Activated naive CD4-positive, alpha-beta T cell treated with anti-CD3 and anti-CD28 coated beads, Interleukin-2, amount 50 U/mL, for 16 hours (primary cell): Measurements from ENCODE around the gene SLC17A9.
"Not testable (repeated sequence)": the region's sequence is repeated elsewhere in the genome, so short reads cannot be mapped to it uniquely, and the experiment has no call there.

ENCODE experiments used
- DNase-seq: peaks from one replicate; pipeline ENCODE4 v3.0.0-alpha.2; 2020

The SLC17A9 gene

DNA sequence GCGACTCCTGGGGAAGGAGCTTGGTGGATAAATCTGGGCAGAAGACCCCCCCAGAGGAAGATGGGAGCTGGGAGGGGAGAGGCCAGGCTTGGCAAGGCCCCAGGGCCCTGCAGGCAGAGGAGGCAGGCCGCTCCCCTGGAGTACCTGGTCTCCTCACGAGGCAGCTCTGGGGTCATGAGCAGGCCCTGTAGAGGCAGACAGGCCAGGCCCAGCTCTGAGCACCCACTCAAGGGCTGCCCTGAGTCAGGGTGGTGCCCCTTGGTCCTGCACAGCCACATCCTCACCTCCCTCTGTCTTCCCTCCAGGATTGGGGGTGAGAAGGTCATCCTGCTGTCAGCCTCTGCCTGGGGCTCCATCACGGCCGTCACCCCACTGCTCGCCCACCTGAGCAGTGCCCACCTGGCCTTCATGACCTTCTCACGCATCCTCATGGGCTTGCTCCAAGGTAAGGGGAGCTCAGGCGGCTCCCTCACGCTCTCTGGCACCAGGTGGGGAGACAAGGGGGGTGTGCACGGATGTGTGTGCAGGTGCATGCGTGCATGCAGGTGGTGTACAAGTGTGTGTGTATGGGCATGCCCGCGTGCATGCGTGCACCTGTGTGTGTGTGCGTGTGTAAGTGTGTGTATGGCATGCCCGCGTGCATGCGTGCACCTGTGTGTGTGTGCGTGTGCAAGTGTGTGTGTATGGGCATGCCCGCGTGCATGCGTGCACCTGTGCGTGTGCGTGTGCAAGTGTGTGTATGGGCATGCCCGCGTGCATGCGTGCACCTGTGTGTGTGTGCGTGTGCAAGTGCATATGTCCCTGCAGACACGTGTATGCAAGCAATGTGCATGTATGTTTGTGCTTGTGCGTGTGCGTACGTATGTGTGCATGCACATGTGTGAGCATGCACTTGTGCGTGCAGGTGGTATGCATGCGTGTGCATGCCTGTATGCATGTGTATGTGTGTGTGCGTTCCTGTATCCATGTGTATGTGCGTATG lies 4.9 kb downstream of the SLC17A9 start:
- no peak for DNase-seq

DNA sequence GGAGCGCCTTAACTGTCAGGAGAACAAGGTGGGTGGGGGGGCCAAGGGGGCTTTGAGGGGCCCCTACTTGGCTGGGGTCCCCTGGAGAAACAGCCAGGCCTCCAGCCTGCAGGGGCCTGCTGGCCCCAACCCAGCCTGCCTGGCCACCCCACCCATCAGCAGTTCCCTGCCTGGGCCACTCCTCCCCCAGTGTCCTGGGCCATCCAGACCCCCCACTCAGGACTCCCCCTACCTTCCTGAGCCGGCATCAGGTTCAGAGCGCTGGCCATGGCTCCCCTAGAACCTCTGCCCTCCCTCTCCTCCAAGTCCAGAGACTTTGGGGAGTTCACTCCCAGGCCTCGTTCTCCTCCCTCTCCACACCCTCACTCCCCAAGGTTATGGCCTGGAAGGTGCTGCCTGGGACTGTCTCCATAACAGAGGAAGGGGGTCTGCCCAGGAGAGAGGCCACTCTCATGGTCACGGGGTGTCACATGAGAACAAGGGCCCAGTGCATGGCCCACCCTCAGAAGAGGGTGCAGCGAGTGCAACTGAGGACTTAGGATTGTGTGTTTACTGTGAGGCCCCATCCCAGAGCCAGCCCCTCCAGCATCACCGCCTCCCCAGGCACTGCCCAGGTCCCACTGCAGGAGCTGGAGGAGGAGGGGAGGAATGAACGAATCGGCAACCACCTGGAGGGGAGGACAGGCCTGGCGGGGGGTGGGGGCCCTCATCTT lies 6.0 kb downstream of the SLC17A9 start:
- DNase-seq, result no peak

DNA sequence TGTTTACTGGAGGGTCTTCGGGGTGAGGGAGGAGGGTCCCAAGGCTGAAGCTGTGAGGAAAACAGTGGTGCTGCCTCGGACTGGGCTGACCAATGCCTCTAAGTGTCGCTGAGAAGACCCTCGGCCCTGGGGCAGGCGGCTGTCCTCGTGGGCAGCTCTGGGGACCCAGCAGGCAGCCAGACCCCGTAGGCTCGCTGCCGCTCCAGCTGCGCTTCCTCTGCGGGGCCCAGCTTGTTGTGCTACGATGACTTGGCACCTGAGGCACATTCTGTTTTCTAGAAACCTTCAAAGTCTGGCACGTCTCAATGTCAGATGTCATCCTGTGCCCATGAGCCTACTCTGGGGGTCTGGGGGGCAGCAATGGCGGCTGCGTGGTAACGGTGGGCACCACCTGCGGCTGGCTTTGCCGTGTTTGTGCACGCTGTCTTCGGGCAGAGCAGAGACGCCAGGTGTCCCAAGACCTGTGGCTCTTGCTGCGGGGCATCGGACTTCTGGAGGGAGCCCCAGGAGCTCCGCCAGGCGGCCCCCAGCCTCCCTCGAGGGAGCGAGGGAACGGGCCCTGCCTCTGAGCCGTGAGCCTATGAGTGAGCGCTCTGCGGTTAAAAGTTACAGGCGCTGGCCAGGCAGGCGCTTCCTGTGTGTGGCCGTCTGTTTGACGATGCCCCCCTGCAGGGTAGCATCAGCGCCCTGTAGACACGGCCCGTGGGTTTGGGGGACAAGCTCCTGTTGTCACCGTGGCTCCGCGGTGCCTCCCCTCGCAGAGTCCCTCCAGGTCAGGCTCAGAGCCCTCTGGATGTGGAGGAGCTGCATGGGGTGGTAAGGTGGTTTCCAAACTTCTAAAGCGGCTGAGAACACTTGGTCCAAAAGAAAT lies 6.8 kb downstream of the SLC17A9 start:
- DNase-seq, result no peak

DNA sequence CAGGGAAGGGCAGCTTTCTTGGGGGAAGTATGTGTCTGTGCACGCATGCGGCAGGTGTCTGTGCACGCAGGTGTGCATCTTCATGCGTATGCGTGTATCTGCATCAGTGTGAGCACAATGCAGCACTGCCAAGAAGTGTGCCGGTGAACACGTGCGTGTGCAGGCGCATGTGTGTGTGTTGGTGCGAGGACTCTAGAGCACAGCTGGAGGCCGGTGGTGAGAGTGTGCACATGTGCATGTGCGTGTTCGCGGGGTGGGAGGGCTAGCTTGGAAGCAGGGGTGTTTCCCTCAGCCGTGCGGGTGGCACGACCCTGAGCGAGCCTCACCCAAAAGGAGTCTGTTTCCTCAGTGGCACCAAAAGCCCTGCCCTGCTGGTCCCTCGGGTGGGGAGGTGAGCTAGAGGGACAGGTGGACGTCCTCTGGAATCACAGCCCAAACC lies 7.5 kb downstream of the SLC17A9 start:
- no peak for DNase-seq

DNA sequence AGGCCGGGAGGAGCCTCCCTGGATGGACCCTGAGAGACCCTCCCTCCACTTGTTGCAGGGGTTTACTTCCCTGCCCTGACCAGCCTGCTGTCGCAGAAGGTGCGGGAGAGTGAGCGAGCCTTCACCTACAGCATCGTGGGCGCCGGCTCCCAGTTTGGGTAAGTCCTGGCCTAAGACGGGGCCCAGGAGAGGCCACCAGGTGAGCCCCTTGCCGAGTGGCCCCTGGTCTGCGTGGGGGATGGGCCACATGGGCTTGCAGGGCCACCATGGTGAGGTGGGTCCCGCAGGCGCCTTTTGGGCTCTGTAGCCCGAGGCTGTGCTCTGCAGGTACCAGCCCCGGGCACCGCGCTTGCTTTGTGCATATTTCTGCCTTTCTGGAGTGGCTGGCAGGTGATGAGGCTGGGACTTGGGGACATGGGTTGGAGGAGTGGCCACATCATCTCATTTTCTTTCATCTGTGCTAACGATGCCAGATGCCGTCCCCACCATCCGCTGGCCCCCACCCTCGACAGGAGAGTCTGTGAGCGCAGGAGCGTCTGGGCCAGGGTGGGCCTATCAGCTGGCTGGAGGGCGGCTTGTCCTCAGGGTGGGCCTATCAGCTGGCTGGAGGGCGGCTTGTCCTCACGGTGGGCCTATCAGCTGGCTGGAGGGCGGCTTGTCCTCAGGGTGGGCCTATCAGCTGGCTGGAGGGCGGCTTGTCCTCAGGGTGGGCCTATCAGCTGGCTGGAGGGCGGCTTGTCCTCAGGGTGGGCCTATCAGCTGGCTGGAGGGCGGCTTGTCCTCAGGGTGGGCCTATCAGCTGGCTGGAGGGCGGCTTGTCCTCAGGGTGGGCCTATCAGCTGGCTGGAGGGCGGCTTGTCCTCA lies 8.2 kb downstream of the SLC17A9 start:
- not testable (repeated sequence) for DNase-seq

DNA sequence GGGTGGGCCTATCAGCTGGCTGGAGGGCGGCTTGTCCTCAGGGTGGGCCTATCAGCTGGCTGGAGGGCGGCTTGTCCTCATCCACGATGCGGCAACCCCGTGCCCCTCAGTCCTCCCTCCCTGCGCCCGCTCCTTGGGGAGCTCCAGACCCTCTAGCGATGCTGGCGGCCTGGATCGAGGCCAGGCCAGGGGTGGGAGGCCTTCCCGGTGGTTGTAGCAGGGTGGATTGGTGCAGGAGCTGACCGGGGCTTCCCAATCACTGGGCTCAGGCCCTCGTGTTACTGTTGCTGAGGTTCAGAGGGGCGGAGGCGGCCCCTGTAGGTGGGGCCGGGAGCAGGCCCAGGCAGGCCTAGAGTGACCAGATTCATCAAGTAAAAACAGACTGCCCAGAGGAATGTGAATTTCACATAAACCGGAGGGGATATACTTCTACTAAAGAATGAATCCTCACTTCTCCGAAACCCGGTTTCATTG lies 8.8 kb downstream of the SLC17A9 start:
- no peak for DNase-seq

DNA sequence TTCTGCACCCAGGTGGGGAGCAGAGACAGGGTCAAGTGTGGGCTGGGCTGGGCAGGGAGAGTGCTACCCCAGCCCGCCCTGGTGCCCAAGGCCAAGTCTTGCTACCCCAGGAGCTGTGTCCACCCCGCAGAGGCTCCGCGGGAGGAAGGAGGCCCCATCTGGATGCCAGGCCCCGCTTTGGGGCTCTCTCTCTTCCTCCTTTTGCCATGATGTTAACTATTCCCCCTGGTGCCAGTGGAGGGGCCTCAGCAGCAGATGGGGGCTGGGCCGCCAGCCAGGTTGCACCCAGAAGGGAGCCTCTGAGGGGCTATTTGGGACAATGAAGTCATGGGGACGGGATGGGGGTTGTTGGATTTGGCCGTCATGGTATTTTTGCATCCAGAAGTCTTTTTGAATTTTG lies 9.3 kb downstream of the SLC17A9 start:
- no peak for DNase-seq

DNA sequence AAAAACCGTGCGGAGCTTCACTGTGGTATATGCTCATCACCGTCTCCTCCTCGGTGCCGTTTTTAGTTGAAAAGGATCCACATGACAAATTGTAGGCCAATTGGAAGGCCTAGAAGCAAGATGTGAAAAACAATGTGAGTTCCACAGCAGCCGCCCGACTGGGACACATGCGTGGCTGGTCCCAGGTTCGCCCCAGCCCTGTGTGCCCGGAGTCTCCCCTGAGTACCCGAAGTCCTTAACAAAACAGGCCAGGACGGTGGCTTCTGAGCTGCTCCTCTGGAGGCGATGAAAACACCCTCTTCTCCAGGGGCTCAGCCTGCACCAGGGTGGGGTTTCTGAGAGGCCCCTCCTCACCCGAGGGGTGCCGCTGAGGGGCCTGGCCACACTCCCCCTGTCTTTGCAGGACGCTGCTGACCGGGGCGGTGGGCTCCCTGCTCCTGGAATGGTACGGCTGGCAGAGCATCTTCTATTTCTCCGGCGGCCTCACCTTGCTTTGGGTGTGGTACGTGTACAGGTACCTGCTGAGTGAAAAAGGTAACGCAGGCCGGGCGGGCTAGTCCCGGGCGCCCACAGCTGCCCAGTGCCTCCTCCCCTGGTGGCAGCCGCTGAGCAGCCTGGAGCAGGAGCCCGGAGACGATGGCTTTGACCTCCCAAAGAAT lies 9.8 kb downstream of the SLC17A9 start:
- no peak for DNase-seq

DNA sequence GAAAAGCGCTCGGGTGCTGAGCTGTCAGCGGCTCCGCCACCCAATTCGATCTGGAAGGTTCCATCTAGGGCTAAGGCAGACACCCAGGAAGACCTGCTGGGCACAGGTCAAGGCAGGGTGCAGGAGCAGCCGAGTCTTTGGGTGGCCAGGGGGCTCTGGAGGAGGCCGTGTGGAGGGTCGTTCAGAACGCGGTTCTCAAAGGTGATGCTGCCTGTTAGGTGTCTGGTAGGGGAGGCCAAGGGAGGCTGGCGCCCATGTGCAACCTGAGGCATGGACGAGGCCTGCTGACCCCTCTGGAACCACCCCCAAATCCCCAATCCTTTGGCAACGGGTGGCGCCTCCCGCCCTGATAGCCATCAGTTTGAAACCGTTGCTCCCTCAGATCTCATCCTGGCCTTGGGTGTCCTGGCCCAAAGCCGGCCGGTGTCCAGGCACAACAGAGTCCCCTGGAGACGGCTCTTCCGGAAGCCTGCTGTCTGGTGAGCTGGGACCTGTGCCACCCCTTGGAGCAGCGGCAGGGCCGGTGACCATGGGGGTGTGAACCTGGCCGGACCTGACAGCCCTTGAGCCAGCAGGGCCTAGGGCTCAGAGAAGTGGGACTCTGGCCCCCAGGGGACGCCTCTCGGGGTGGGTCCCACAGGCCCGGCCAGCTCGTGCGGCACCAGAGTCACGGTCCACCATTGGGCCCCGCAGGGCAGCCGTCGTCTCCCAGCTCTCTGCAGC lies 10.5 kb downstream of the SLC17A9 start:
- DNase-seq, result no peak

DNA sequence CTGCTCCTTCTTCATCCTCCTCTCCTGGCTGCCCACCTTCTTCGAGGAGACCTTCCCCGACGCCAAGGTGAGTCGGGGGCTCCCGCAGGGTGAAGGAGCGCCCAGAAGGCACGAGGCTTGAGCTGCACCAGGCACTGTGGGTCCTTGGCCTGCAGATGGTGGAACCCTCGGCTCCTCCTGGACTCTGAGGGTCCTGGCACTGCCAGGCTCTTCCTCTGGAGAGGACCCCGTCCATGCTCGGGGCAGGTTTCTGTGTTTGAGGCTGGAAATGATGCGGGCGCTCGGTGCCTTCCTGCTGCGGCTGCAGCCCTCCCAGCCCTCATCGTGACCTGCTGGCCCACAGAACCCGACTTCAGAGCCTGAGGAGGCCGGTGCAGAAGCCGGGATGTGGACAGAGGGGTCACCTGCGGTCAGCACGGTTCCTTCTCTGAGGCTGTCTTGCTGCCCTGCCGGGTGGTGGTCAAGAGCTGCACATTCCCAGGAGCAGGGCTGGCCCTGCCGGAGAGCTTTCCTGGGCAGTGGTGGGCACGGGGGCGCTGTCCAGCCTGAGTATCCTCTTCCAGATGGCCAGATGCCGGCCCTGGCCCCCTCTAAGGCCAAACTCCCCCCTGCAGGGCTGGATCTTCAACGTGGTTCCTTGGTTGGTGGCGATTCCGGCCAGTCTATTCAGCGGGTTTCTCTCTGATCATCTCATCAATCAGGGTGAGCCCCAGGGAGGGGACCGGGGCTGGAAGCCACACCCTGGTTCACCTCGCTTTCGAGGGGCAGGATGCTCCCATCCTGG lies 11.3 kb downstream of the SLC17A9 start:
- no peak for DNase-seq

DNA sequence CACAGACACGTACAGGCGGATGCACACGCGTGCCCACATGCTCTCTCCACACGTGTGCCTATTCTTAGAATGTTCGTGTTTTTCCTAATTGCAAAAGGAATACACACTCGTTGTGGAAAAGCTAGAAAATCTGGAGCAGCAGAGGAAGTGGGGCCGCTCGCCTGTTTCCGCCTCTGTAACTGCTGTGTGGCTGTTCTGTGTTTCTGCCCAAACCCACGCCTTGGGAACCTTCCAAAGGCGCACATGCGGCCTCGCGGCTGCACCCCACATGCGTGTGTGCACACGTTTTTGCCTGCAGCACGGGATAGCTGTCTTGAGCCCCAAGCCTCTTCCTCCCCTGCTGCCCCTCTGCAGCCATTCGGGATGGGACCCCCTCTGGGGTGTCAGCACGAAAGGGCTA lies 12.2 kb downstream of the SLC17A9 start:
- no peak for DNase-seq

DNA sequence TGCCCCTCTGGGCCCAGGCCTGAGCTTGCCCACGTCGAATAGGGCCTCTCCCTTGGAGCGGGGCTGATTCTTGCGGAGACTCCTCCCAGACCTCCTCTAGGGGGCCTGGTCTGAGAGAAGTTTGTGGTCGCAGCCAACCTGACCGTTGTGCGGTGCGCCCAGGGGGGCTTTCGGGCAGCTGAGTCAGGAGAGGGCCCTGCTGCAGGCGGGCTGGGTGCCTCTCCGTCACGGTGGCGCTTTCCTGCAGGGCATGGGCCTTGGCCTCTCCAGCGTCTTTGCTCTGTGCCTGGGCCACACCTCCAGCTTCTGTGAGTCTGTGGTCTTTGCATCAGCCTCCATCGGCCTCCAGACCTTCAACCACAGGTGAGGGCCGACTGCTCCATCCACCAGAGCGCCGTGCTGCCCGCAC lies 12.9 kb downstream of the SLC17A9 start:
- DNase-seq, result no peak

DNA sequence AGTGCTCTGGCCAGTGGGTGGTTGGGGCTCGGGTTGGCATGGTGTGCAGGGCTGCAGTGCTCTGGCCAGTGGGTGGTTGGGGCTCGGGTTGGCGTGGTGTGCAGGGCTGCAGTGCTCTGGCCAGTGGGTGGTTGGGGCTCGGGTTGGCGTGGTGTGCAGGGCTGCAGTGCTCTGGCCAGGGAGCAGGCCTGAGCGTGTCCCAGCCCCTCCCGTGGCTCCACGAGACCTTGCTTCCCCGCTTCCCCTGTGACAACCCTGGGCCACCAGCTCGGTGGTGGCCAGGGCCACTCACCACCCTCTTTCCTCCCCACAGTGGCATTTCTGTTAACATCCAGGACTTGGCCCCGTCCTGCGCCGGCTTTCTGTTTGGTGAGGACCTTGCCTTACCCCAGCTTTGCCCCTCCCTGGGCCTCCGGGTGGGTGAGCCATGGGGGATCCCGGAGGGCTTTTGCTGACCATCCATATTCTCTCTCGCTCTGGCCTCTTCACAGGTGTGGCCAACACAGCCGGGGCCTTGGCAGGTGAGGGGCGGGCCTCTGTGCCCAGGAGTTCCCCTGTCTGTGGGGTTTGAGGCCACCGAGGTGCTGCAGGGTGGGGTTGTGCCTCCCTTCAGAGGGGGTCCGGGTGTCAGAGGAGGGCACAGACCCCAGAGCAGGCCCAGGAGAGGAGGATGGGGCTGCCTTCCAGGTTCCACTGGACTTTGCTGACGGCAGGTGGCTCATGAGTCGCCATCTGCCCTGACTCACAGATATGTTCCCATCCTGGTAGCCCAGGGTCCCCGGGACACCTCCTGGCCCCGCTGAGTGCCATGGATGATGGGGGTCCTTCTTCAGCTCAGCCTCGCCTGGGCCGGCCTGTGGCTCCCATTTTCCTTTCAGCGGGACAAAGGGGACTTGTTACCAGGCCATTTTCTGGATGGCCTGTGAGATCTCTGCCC lies 14.0 kb downstream of the SLC17A9 start:
- DNase-seq, result no peak

DNA sequence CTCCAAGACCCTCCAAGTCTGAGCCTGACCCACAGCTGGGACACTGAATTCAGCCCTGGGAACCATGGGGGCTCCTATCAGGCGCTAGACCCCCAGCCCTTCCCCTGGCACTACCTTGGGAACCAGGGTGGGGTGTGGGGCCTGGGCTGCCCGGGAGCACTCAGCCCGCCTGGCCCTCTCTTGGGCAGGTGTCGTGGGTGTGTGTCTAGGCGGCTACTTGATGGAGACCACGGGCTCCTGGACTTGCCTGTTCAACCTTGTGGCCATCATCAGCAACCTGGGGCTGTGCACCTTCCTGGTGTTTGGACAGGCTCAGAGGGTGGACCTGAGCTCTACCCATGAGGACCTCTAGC lies 14.6 kb downstream of the SLC17A9 start:
- no peak for DNase-seq

DNA sequence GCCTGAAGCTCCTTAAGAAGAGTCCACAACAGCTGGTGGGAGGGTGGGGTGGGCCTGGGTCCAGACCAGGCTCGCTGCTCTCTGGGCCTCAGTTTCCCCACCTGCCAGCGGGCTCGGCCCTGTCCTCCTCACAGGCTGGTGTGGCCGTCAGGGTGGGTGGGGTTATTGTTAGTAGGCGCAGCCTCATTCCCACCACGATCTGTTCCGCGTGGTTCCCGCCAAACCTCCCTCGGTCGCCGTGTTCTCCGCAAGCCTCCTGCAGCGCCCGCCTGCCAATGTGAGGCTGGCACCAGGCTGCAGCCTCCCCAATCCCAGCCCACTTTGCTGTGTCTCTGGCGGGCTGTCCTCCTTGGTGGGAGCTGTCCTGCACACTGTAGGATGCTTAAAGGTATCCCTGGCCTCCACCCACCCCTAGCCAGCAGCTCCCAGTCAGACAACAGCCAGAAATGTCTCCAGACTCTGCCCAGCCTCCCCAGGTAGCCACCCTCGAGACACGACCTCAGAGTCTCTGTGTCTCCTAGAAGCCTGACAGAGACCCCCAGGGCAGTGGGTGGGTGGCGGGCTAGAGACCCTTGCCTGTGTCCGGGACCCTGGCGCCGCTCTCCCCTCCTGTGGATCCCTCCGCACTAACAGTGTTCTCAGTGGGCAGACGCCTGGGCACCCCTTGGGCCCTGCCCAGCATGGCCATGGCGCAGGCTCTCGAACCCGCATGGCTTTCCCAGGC lies 15.3 kb downstream of the SLC17A9 start:
- DNase-seq, result no peak

DNA sequence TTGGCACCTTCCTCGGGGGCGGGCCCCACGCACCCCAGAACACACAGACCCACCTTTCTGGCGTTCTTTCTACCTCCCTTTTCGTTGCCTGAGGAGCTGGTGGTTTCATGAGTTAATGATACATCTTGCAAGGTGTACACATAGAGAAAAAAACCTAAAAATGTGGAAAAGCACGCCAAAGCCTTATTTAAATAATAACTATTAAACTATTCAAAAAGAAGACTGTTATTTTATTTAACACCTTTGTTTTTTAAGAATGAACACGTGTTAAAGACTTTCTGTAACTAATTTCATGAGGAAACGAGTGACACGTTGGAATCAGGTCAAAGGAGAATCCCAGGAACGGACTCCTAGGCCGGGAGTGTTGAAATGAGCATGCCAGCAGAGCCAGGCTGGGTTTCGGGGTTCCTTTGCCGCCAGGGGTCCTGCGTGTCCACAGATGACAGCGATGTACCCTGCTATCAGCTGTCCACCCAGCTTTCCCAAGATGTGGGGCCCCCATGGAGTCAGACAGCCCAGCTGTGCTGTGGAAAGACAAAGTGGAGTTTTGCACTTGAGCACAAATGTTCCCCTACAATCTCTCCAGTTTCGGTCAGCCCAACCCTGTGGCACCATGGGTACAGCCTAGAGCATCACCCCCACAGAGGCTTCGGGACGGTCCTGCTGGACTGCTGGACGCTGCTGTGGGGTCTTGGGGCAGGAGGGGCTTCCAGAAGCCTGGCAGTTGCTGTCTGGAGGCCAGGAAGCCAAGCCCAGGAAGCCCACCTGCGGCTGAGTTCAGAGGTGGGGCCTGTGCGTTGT lies 16.1 kb downstream of the SLC17A9 start:
- no peak for DNase-seq

DNA sequence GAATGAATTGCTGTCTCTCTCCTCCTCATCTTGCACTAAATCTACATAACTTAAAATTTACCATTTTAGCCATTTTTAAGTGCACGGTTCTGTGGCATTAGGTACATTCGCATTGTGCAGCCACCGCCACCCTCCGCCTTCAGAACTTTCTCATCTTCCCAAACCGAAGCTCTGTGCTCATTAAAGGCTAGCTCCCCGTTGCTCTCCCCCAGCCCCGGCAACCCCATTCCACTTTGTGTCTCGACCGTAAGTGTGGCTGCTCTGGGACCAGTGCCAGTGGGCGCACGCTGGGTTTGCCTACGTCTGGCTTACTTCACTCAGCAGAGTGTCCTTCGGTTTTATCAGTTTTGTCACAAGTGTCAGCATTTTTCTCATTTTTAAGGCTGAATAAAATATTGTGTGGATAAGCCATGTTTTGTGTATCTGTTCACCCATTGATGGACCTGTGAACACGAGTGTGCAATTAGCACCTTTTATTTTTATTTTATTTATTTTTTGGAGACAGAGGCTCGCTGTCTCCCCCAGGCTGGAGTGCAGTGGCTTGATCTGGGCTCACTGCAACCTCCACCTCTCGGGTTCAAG lies 16.8 kb downstream of the SLC17A9 start:
- no peak for DNase-seq
